ENCODE results near the gene ZNF532. TPM values are rescaled to one million over a fixed set of nuclear protein-coding genes. Genes with fewer than 3 reads are reported as not detected.

The ZNF532 gene
- total RNA-seq, 4 donors from 2014 or later = 48.3 to 128 (median 96.2) TPM

DNA sequence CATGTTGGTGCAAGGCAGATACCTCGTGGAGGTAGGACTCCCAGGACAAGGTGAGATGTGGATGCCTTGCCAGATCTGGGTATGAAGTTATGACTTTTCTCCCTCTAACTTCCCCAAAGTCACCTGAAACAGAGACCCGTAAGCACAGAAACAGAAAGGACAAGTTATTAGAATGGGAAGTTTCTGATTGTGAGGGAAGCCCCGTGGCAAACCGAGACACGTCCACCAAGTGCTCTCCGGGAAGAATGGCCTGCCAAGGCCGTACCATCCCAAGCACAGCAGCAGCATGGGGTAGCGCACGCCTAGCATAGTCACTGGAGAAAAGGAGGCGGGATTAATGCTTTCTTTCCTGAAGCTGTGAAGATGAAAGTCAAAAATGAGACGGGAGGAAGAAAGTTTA lies 110.6 kb downstream of the ZNF532 start:
- Histone ChIP-seq H3K36me3 (peaks cover 5 to 27% of the 10 kb centered on the region in 2 donors), H3K9me3 (no peaks in the 10 kb centered on the region), H3K4me1 (peaks cover 0 to 18% (median 0%) of the 10 kb centered on the region in 3 donors), H3K27ac (peak overlapping the region in 2 of 4 donors; percentile 18 to 42), H3K4me3 (no peak overlapping the region), H3K27me3 (no peaks in the 10 kb centered on the region)
- TF ChIP-seq POLR2A (IDR thresholded peaks at IDR 0.05) (no peak), EP300 (IDR thresholded peaks at IDR 0.05) (no peak), POLR2AphosphoS5 (IDR thresholded peaks at IDR 0.05) (no peak)
- TF ChIP-seq, protein P1, sequence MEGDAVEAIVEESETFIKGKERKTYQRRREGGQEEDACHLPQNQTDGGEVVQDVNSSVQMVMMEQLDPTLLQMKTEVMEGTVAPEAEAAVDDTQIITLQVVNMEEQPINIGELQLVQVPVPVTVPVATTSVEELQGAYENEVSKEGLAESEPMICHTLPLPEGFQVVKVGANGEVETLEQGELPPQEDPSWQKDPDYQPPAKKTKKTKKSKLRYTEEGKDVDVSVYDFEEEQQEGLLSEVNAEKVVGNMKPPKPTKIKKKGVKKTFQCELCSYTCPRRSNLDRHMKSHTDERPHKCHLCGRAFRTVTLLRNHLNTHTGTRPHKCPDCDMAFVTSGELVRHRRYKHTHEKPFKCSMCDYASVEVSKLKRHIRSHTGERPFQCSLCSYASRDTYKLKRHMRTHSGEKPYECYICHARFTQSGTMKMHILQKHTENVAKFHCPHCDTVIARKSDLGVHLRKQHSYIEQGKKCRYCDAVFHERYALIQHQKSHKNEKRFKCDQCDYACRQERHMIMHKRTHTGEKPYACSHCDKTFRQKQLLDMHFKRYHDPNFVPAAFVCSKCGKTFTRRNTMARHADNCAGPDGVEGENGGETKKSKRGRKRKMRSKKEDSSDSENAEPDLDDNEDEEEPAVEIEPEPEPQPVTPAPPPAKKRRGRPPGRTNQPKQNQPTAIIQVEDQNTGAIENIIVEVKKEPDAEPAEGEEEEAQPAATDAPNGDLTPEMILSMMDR (IDR thresholded peaks at IDR 0.05) = no peak
- ATAC-seq = no peak
- 38 to 62% methylated on average over 9 to 11 of the region's 11 CpGs for WGBS, 2 donors (ENCODE audit: low coverage in 1 of 2)

GRCh38 chr18:58975781-58976180 lies 111.1 kb downstream of the ZNF532 start:
- ATAC-seq = no peak

GRCh38 chr18:58977223-58977622 lies 112.5 kb downstream of the ZNF532 start:
- no peaks in the 10 kb centered on the region for H3K27me3 ChIP-seq
- no peaks in the 10 kb centered on the region for H3K9me3 ChIP-seq
- WGBS, 2 donors (ENCODE audit: low coverage in 1 of 2) = 83 to 86% methylated on average over 7 of the region's 10 CpGs
- no peak for ATAC-seq
- no peak overlapping the region for H3K4me3 ChIP-seq
- H3K27ac ChIP-seq = no peak overlapping the region
- TF ChIP-seq POLR2AphosphoS5 (IDR thresholded peaks at IDR 0.05) = no peak
- no peak for TF ChIP-seq POLR2A (IDR thresholded peaks at IDR 0.05)
- no peak for TF ChIP-seq EP300 (IDR thresholded peaks at IDR 0.05)
- TF ChIP-seq, protein P1 (IDR thresholded peaks at IDR 0.05) = no peak
- peaks cover 5 to 42% of the 10 kb centered on the region in 2 donors for H3K36me3 ChIP-seq
- peaks cover 0 to 18% (median 0%) of the 10 kb centered on the region in 3 donors for H3K4me1 ChIP-seq

More at GRCh38 chr18:58975781-58976180, 111.1 kb downstream of the ZNF532 start:
- Histone ChIP-seq H3K4me3 (no peak overlapping the region), H3K36me3 (peaks cover 5 to 28% of the 10 kb centered on the region in 2 donors), H3K27me3 (no peaks in the 10 kb centered on the region), H3K4me1 (peaks cover 0 to 18% (median 0%) of the 10 kb centered on the region in 3 donors), H3K27ac (peak overlapping the region in 2 of 4 donors; percentile 18 to 42), H3K9me3 (no peaks in the 10 kb centered on the region)
- TF ChIP-seq POLR2A (IDR thresholded peaks at IDR 0.05) (no peak), POLR2AphosphoS5 (IDR thresholded peaks at IDR 0.05) (no peak)
- 37 to 64% methylated on average over 4 of the region's 4 CpGs for WGBS, 2 donors (ENCODE audit: low coverage in 1 of 2)

DNA sequence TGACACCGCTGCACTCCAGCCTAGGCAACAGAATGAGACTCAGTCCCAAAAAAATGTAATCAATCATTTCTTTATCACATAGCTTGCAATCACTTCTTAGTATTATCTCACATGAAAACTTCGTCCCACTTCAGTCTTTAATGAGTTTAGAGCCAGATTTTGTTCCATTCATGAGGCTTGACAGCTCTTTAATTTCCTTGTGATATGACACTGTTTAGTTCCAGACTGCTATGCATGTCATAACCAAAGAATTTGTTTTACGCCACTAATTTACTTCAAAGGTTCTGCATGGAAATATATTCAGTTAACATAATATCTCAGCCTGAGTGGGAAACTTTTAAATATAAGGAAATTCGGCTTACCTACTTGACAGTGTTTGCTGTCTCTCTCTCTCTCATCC lies 113.1 kb downstream of the ZNF532 start:
- Histone ChIP-seq H3K36me3 (peaks cover 5 to 47% of the 10 kb centered on the region in 2 donors), H3K27me3 (no peaks in the 10 kb centered on the region)
- 49 to 73% methylated on average over 3 to 4 of the region's 4 CpGs for WGBS, 2 donors (ENCODE audit: low coverage in 1 of 2)

GRCh38 chr18:58978916-58979315 lies 114.2 kb downstream of the ZNF532 start:
- Histone ChIP-seq H3K36me3 (peaks cover 5 to 51% of the 10 kb centered on the region in 2 donors), H3K4me1 (peaks cover 0 to 18% (median 0%) of the 10 kb centered on the region in 3 donors)
- no peak for ATAC-seq

More for the DNA sequence above, 113.1 kb downstream of the ZNF532 start:
- ATAC-seq = no peak
- Histone ChIP-seq H3K27ac (no peak overlapping the region), H3K4me3 (no peak overlapping the region), H3K4me1 (peaks cover 0 to 18% (median 0%) of the 10 kb centered on the region in 3 donors), H3K9me3 (no peaks in the 10 kb centered on the region)
- TF ChIP-seq POLR2A (IDR thresholded peaks at IDR 0.05) (no peak), POLR2AphosphoS5 (IDR thresholded peaks at IDR 0.05) (no peak), EP300 (IDR thresholded peaks at IDR 0.05) (no peak)
- TF ChIP-seq, protein P1 (IDR thresholded peaks at IDR 0.05) = no peak

More at GRCh38 chr18:58978916-58979315, 114.2 kb downstream of the ZNF532 start:
- WGBS, 2 donors (ENCODE audit: low coverage in 1 of 2) = 92 to 100% methylated on average over 5 to 8 of the region's 8 CpGs
- H3K4me3 ChIP-seq = no peak overlapping the region
- H3K27me3 ChIP-seq = no peaks in the 10 kb centered on the region
- TF ChIP-seq, protein P1 (IDR thresholded peaks at IDR 0.05) = no peak
- TF ChIP-seq POLR2AphosphoS5 (IDR thresholded peaks at IDR 0.05) (no peak), POLR2A (IDR thresholded peaks at IDR 0.05) (no peak), EP300 (IDR thresholded peaks at IDR 0.05) (no peak)
- H3K9me3 ChIP-seq = no peaks in the 10 kb centered on the region
- H3K27ac ChIP-seq = no peak overlapping the region
